SK-N-SH (cell line): ENCODE results near the gene RHOJ. TPM values are rescaled to one million over a fixed set of nuclear protein-coding genes. Genes with fewer than 3 reads are reported as not detected.

ENCODE experiments used
- CTCF ChIA-PET: fragments of 300-600, 350-600 bp; formaldehyde crosslinking; extraction: SDS; loops from one replicate; lab custom pipeline; 2021; lab: Yijun Ruan, JAX
- POLR2A ChIA-PET: fragments of 350-600 bp; sonication (Branson Sonifier 250); formaldehyde crosslinking; extraction: SDS; loops from one replicate; lab custom pipeline; 2020; ENCODE audit warnings: antibody characterized with exemption, inconsistent platforms; lab: Yijun Ruan, JAX
- DNase-seq: peaks from one replicate; pipeline ENCODE4 v3.0.0; 2012
- H2AFZ ChIP-seq: fragments of 200-600 bp; sonication (generic); 2 replicates; pipeline ENCODE4 v1.8.1; 2016; ENCODE audit warnings: antibody characterized with exemption, mild to moderate bottlenecking, low read depth
- H3F3A ChIP-seq: fragments of 200-600 bp; sonication (generic); replicated peaks from 2 replicates; pipeline ENCODE3; 2016; ENCODE audit warnings: antibody characterized with exemption, mild to moderate bottlenecking; ENCODE audit not compliant: insufficient read depth
- H3K27ac ChIP-seq, 2 experiments: fragments of 200-500 bp in 1 of 2; fragments of 200-600 bp in 1 of 2; sonication (Bioruptor generic) in 1 of 2; sonication (generic), shearing (Covaris generic) in 1 of 2; 2 replicates each; pipeline versions ENCODE4 v1.5.1 to v1.6.1; 2014 to 2016; ENCODE audit warnings: low read depth in 2 of 2, inconsistent platforms in 1 of 2, low read length in 1 of 2, mild to moderate bottlenecking in 1 of 2, mixed read lengths in 1 of 2
- H3K27me3 ChIP-seq: fragments of 200-600 bp; sonication (generic), shearing (Covaris generic); 2 replicates; pipeline ENCODE4 v1.6.1; 2016; ENCODE audit warnings: mixed run types; ENCODE audit not compliant: insufficient read depth
- H3K36me3 ChIP-seq, 2 experiments: fragments of 200-500 bp in 1 of 2; fragments of 200-600 bp in 1 of 2; sonication (Bioruptor generic) in 1 of 2; sonication (generic) in 1 of 2; replicated peaks in 1 of 2; 2 replicates each; pipeline versions ENCODE3 to v1.5.1; 2014 to 2016; ENCODE audit warnings: low read length in 1 of 2, mild to moderate bottlenecking in 1 of 2; ENCODE audit not compliant: insufficient read depth in 2 of 2, control insufficient read depth in 1 of 2
- H3K4me1 ChIP-seq, 2 experiments: fragments of 200-500 bp in 1 of 2; fragments of 200-600 bp in 1 of 2; sonication (Bioruptor generic) in 1 of 2; sonication (generic), shearing (Covaris generic) in 1 of 2; 2 replicates each; pipeline versions ENCODE4 v1.5.1 to v1.6.1; 2014 to 2016; ENCODE audit warnings: low read depth in 1 of 2, low read length in 1 of 2, mixed run types in 1 of 2; ENCODE audit not compliant: insufficient read depth in 2 of 2, control insufficient read depth in 1 of 2
- H3K4me2 ChIP-seq: fragments of 200-600 bp; sonication (generic), shearing (Covaris generic); 2 replicates; pipeline ENCODE4 v1.6.1; 2017; ENCODE audit warnings: mixed run types
- H3K4me3 ChIP-seq, 2 experiments: fragments of 200-500 bp in 1 of 2; fragments of 200-600 bp in 1 of 2; sonication (Bioruptor generic) in 1 of 2; sonication (generic), shearing (Covaris generic) in 1 of 2; 2 replicates each; pipeline versions ENCODE4 v1.5.1 to v1.8.1; 2014 to 2016; ENCODE audit warnings: low read depth in 2 of 2, inconsistent platforms in 1 of 2, low read length in 1 of 2, mild to moderate bottlenecking in 1 of 2, mixed read lengths in 1 of 2, moderate library complexity in 1 of 2
- H3K79me2 ChIP-seq: fragments of 200-600 bp; sonication (generic); 2 replicates; pipeline ENCODE4 v1.8.1; 2017; ENCODE audit warnings: mild to moderate bottlenecking; ENCODE audit not compliant: insufficient read depth
- H3K9ac ChIP-seq: fragments of 200-600 bp; sonication (generic); 2 replicates; pipeline ENCODE4 v1.6.1; 2017; ENCODE audit warnings: mixed run types
- H3K9me2 ChIP-seq: fragments of 200-600 bp; sonication (generic); 2 replicates; pipeline ENCODE4 v1.6.1; 2017; ENCODE audit warnings: mixed run types
- H3K9me3 ChIP-seq: fragments of 200-600 bp; sonication (generic); 2 replicates; pipeline ENCODE4 v1.6.1; 2017; ENCODE audit warnings: mixed run types, mild to moderate bottlenecking, moderate library complexity
- H4K20me1 ChIP-seq: fragments of 200-600 bp; sonication (generic); 2 replicates; pipeline ENCODE4 v1.6.1; 2017; ENCODE audit warnings: mild to moderate bottlenecking, mixed run types; ENCODE audit not compliant: insufficient read depth
- EZH2phosphoT487 ChIP-seq: fragments of 200-600 bp; sonication (generic); IDR thresholded peaks from 2 replicates; pipeline ENCODE4 v1.6.1; 2017; ENCODE audit warnings: low read depth, mixed run types, mild to moderate bottlenecking, antibody characterized with exemption, moderate library complexity, borderline replicate concordance
- FOSL2 ChIP-seq: IDR thresholded peaks from 2 replicates; pipeline ENCODE4 v1.4.0; 2012; ENCODE audit warnings: low read depth, mild to moderate bottlenecking, moderate library complexity, borderline replicate concordance
- FOXM1 ChIP-seq: IDR thresholded peaks from 2 replicates; pipeline ENCODE4 v1.4.0; 2012; ENCODE audit warnings: low read depth, mild to moderate bottlenecking
- GABPA ChIP-seq: IDR thresholded peaks from 2 replicates; pipeline ENCODE4 v1.4.0; 2012; ENCODE audit warnings: low read depth, mild to moderate bottlenecking
- MEF2A ChIP-seq: IDR thresholded peaks from 2 replicates; pipeline ENCODE4 v1.4.0; 2012; ENCODE audit warnings: low read depth, borderline replicate concordance
- NFIC ChIP-seq: IDR thresholded peaks from 2 replicates; pipeline ENCODE4 v1.4.0; 2012; ENCODE audit warnings: borderline replicate concordance
- NRF1 ChIP-seq: IDR thresholded peaks from 2 replicates; pipeline ENCODE4 v1.6.1; 2012; ENCODE audit warnings: low read depth, mild to moderate bottlenecking, low read length
- POLR2AphosphoS5 ChIP-seq: IDR thresholded peaks from 2 replicates; pipeline ENCODE4 v1.6.1; 2012; ENCODE audit warnings: low read depth, low read length
- RCOR1 ChIP-seq: fragments of 150-350 bp; IDR thresholded peaks from 2 replicates; pipeline ENCODE4 v1.6.1; 2017; ENCODE audit warnings: antibody characterized with exemption, low read length
- SMC3 ChIP-seq: IDR thresholded peaks from 2 replicates; pipeline ENCODE4 v1.6.1; 2012; ENCODE audit warnings: low read depth, low read length, improper control_type of control experiment
- TAF1 ChIP-seq: IDR thresholded peaks from 2 replicates; pipeline ENCODE4 v1.6.1; 2012; ENCODE audit warnings: low read depth, mild to moderate bottlenecking, low read length, moderate library complexity, borderline replicate concordance
- TCF12 ChIP-seq: IDR thresholded peaks from 2 replicates; pipeline ENCODE4 v1.4.0; 2012
- WGBS: methylation state at CpG from one replicate; pipeline ENCODE4 v1.1.6; 2017; ENCODE audit warnings: low lambda C conversion rate; 5-methylcytosine and 5-hydroxymethylcytosine counted together
- polyA plus RNA-seq, 3 experiments: library from polyadenylated mRNA; depleted of rRNA; stranded (reverse); fragments of >200 nt; gene quantifications; 2 replicates each; pipeline ENCODE4 v1.2.3, GENCODE V29; 2012
- TF ChIP-seq, protein P1 (sequence below): IDR thresholded peaks from 2 replicates; pipeline ENCODE4 v1.4.0; 2012; ENCODE audit warnings: low read depth, borderline replicate concordance
- TF ChIP-seq, protein P2 (sequence below): fragments of 200-600 bp; sonication (generic); IDR thresholded peaks from 2 replicates; pipeline ENCODE4 v1.6.1; 2017; ENCODE audit warnings: antibody characterized with exemption, mild to moderate bottlenecking, moderate library complexity
- TF ChIP-seq, protein P3 (sequence below): IDR thresholded peaks from 2 replicates; pipeline ENCODE4 v1.4.0; 2012; ENCODE audit warnings: low read depth, borderline replicate concordance
- TF ChIP-seq, protein P4 (sequence below): fragments of 150-350 bp; IDR thresholded peaks from 2 replicates; pipeline ENCODE4 v1.6.1; 2017; ENCODE audit warnings: antibody characterized with exemption, low read length, low read depth, borderline replicate concordance

The RHOJ gene
- polyA plus RNA-seq, 1 of the 3 experiments (the other 2 are of a cell fraction), result 12.1 TPM

DNA sequence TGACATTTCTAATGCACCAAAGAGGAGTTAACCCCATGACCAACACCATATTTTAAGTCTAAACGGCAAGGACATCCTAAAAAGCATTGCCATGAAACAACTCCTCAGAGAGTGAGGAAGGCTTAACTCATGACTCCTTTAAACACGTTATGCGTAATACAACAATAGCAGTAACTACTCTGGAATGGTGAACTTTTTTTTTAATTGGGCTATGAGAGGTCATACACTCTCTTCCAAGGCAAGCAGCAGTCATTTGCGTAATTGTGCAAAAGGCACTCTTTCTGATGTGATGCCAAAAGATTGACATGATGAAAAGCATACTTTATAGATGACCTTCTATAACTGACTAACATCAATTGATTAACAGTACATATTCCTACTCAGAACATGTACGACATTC is 39.4 kb downstream of the RHOJ start:
- Histone ChIP-seq H3K4me2 (no peak overlapping the region), H3K4me3 (no peak overlapping the region), H3K36me3 (peaks cover 0 to 4% of the 10 kb centered on the region in 2 experiments), H3K27me3 (no peaks in the 10 kb centered on the region), H2AFZ (no peak overlapping the region), H3K9ac (no peak overlapping the region), H3K4me1 (peaks cover 0 to 15% of the 10 kb centered on the region in 2 experiments; a peak in 1 of 4 replicates), H3F3A (peaks cover 3% of the 10 kb centered on the region), H3K9me2 (no peaks in the 10 kb centered on the region), H4K20me1 (no peaks in the 10 kb centered on the region), H3K9me3 (no peaks in the 10 kb centered on the region), H3K27ac (no peak overlapping the region), H3K79me2 (no peaks in the 10 kb centered on the region)
- ChIA-PET CTCF (interaction anchor here (1.4 kb wide), 1 partner anchor 25 kb away, joined by 4 read pairs; no protein-coding TSS in a partner anchor), POLR2A (no interaction called here)
- TF ChIP-seq TCF12 (no peak), MEF2A (no peak), NFIC (no peak), TAF1 (no peak), GABPA (no peak), FOSL2 (no peak), NRF1 (no peak), EZH2phosphoT487 (no peak), FOXM1 (no peak), POLR2AphosphoS5 (no peak), RCOR1 (no peak), SMC3 (no peak)
- TF ChIP-seq, protein P1, sequence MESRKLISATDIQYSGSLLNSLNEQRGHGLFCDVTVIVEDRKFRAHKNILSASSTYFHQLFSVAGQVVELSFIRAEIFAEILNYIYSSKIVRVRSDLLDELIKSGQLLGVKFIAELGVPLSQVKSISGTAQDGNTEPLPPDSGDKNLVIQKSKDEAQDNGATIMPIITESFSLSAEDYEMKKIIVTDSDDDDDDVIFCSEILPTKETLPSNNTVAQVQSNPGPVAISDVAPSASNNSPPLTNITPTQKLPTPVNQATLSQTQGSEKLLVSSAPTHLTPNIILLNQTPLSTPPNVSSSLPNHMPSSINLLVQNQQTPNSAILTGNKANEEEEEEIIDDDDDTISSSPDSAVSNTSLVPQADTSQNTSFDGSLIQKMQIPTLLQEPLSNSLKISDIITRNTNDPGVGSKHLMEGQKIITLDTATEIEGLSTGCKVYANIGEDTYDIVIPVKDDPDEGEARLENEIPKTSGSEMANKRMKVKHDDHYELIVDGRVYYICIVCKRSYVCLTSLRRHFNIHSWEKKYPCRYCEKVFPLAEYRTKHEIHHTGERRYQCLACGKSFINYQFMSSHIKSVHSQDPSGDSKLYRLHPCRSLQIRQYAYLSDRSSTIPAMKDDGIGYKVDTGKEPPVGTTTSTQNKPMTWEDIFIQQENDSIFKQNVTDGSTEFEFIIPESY, result no peak
- TF ChIP-seq, protein P2, sequence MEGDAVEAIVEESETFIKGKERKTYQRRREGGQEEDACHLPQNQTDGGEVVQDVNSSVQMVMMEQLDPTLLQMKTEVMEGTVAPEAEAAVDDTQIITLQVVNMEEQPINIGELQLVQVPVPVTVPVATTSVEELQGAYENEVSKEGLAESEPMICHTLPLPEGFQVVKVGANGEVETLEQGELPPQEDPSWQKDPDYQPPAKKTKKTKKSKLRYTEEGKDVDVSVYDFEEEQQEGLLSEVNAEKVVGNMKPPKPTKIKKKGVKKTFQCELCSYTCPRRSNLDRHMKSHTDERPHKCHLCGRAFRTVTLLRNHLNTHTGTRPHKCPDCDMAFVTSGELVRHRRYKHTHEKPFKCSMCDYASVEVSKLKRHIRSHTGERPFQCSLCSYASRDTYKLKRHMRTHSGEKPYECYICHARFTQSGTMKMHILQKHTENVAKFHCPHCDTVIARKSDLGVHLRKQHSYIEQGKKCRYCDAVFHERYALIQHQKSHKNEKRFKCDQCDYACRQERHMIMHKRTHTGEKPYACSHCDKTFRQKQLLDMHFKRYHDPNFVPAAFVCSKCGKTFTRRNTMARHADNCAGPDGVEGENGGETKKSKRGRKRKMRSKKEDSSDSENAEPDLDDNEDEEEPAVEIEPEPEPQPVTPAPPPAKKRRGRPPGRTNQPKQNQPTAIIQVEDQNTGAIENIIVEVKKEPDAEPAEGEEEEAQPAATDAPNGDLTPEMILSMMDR, result no peak
- TF ChIP-seq, protein P3, sequence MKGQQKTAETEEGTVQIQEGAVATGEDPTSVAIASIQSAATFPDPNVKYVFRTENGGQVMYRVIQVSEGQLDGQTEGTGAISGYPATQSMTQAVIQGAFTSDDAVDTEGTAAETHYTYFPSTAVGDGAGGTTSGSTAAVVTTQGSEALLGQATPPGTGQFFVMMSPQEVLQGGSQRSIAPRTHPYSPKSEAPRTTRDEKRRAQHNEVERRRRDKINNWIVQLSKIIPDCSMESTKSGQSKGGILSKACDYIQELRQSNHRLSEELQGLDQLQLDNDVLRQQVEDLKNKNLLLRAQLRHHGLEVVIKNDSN, result no peak
- TF ChIP-seq, protein P4, sequence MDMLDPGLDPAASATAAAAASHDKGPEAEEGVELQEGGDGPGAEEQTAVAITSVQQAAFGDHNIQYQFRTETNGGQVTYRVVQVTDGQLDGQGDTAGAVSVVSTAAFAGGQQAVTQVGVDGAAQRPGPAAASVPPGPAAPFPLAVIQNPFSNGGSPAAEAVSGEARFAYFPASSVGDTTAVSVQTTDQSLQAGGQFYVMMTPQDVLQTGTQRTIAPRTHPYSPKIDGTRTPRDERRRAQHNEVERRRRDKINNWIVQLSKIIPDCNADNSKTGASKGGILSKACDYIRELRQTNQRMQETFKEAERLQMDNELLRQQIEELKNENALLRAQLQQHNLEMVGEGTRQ, result no peak
- WGBS, result 30% methylated on average over 5 of the region's 5 CpGs
- DNase-seq, result no peak
